ENCODE results near the gene TTC28.

The TTC28 gene

GRCh38 chr22:28250036-28250695, 429.5 kb downstream of the TTC28 start:
- no peak overlapping the region for H3K27ac ChIP-seq
- DNase-seq (ENCODE audit: low read depth, low spot score), result no peak

- no peak for DNase-seq (ENCODE audit: low read depth, low spot score)
- H3K27ac ChIP-seq, result no peak overlapping the region
These were observed 430.2 kb downstream of the TTC28 start for GRCh38 chr22:28249402-28249801.

- H3K27ac ChIP-seq, result no peak overlapping the region
- no peak for DNase-seq (ENCODE audit: low read depth, low spot score)
These were observed 431.8 kb downstream of the TTC28 start for GRCh38 chr22:28247667-28248363.

- no peak for DNase-seq (ENCODE audit: low read depth, low spot score)
- no peak overlapping the region for H3K27ac ChIP-seq
These were observed 432.5 kb downstream of the TTC28 start for GRCh38 chr22:28247136-28247535.

GRCh38 chr22:28246397-28246796, 433.2 kb downstream of the TTC28 start:
- H3K27ac ChIP-seq, result no peak overlapping the region

GRCh38 chr22:28245579-28246224, 433.9 kb downstream of the TTC28 start:
- no peak overlapping the region for H3K27ac ChIP-seq
- DNase-seq (ENCODE audit: low read depth, low spot score), result no peak

More at GRCh38 chr22:28246397-28246796, 433.2 kb downstream of the TTC28 start:
- no peak for DNase-seq (ENCODE audit: low read depth, low spot score)

- no peak overlapping the region for H3K27ac ChIP-seq
- no peak for DNase-seq (ENCODE audit: low read depth, low spot score)
These were observed 434.9 kb downstream of the TTC28 start for GRCh38 chr22:28244757-28245156.

- DNase-seq (ENCODE audit: low read depth, low spot score), result no peak
- no peak overlapping the region for H3K27ac ChIP-seq
These were observed 436.1 kb downstream of the TTC28 start for GRCh38 chr22:28243539-28243938.

- DNase-seq (ENCODE audit: low read depth, low spot score), result no peak
- H3K27ac ChIP-seq, result no peak overlapping the region
These were observed 437.9 kb downstream of the TTC28 start for GRCh38 chr22:28241656-28242290.

- no peak for DNase-seq (ENCODE audit: low read depth, low spot score)
- no peak overlapping the region for H3K27ac ChIP-seq
These were observed 439.7 kb downstream of the TTC28 start for GRCh38 chr22:28239941-28240340.

- DNase-seq (ENCODE audit: low read depth, low spot score), result no peak
- H3K27ac ChIP-seq, result no peak overlapping the region
These were observed 441.9 kb downstream of the TTC28 start for GRCh38 chr22:28237783-28238182.

- no peak overlapping the region for H3K27ac ChIP-seq
- no peak for DNase-seq (ENCODE audit: low read depth, low spot score)
These were observed 442.5 kb downstream of the TTC28 start for GRCh38 chr22:28237112-28237511.

- no peak overlapping the region for H3K27ac ChIP-seq
- DNase-seq (ENCODE audit: low read depth, low spot score), result no peak
These were observed 447.4 kb downstream of the TTC28 start for GRCh38 chr22:28232204-28232603.

- no peak for DNase-seq (ENCODE audit: low read depth, low spot score)
- no peak overlapping the region for H3K27ac ChIP-seq
These were observed 448.2 kb downstream of the TTC28 start for GRCh38 chr22:28231441-28231840.

- H3K27ac ChIP-seq, result no peak overlapping the region
- no peak for DNase-seq (ENCODE audit: low read depth, low spot score)
These were observed 449.0 kb downstream of the TTC28 start for GRCh38 chr22:28230671-28231070.

GRCh38 chr22:28229566-28230485, 449.8 kb downstream of the TTC28 start:
- H3K27ac ChIP-seq, result no peak overlapping the region
- no peak for DNase-seq (ENCODE audit: low read depth, low spot score)

GRCh38 chr22:28223826-28224225, 455.8 kb downstream of the TTC28 start:
- no peak for DNase-seq (ENCODE audit: low read depth, low spot score)
- no peak overlapping the region for H3K27ac ChIP-seq

- DNase-seq (ENCODE audit: low read depth, low spot score), result no peak
- H3K27ac ChIP-seq, result no peak overlapping the region
These were observed 456.5 kb downstream of the TTC28 start for GRCh38 chr22:28222976-28223745.

- no peak overlapping the region for H3K27ac ChIP-seq
- no peak for DNase-seq (ENCODE audit: low read depth, low spot score)
These were observed 457.1 kb downstream of the TTC28 start for GRCh38 chr22:28222571-28222970.
